Stimulated activated CD4-positive, alpha-beta T cell treated with anti-CD3 and anti-CD28 coated beads, Interleukin-4, amount 100 ng/mL, for 1 hour (primary cell): ENCODE data around the gene SRGAP1.
"Not testable (repeated sequence)": the region's sequence is repeated elsewhere in the genome, so short reads cannot be mapped to it uniquely, and the experiment has no call there.

Experiments used
- DNase-seq: peaks from one replicate; pipeline ENCODE4 v3.0.0-alpha.2; 2020

The SRGAP1 gene

DNA sequence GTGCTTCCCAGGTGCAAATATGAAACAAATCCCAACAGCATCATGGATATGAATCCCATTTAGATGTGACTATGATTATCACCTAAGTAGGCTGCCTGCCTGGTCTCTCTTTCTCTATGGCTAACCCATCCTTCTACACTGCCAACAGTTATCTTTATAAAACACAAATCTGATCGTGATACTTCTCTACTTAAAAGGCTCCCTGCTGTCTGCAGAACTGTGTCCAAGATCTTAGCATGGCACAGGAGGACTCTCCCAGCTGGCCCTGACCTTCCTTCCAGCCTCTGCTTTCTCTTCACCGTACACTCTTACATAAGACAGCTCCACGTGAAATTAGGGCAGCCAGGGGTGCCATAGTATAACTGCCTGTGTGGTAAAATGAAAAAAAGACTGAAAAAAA is 3.5 kb upstream of the SRGAP1 start:
- DNase-seq, result no peak

DNA sequence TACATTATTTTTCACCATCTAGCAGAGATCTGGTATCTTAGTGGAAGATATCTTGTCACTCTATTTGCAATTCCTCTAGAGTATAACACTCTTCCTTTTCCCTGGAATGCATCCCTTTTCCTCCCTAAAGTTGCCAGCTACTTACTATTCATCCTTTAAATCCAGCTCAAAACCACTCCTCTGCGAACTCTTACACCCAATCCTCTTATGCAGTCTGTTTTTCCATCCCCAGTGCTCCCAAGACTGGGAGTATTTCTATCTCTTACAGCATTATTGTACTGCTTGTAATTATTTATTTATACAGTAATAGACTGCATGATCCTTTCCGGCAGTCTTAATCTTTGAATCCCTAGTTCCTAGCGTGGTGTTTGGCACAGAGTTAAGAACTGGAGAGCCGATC is 2.9 kb upstream of the SRGAP1 start:
- no peak for DNase-seq

DNA sequence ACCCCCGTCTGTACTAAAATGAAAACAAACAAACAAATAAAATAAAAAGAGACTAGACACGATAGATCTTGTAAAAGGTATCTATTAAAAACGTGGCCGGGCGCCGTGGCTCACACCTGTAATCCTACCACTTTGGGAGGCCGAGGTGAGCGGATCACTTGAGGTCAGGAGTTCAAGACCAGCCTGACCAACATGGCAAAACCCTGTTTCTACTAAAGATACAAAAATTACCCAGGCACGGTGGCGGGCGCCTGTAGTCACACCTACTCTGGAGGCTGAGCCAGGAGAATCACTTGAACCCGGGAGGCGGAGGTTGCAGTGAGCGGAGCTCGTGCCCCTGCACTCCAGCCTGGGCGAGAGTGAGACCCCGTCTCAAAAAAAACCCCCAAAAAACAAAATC is 1.8 kb upstream of the SRGAP1 start:
- DNase-seq, result not testable (repeated sequence)

DNA sequence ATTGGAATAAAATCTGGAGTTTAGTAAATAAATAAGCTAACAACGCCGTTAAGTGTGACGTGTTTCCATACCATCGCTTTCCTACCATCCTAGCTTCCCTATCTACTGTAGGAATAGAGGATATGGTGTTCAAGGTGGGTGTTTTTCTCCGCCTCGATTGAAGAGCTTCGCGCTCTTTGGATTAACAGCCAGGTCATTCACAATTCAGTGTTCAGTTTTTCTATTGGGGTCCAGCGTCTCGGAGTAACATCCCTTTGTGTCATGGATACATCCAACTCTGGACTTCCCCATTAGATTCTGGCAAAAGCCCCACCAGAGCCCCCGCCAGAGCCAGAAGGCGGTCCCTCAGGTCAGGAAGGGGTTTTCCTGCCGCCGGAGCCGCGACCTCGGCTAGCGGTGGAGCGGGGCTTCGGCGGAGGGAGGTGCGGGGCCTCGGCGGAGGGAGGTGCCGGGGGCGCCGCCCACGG is 1.2 kb upstream of the SRGAP1 start:
- DNase-seq, result no peak

DNA sequence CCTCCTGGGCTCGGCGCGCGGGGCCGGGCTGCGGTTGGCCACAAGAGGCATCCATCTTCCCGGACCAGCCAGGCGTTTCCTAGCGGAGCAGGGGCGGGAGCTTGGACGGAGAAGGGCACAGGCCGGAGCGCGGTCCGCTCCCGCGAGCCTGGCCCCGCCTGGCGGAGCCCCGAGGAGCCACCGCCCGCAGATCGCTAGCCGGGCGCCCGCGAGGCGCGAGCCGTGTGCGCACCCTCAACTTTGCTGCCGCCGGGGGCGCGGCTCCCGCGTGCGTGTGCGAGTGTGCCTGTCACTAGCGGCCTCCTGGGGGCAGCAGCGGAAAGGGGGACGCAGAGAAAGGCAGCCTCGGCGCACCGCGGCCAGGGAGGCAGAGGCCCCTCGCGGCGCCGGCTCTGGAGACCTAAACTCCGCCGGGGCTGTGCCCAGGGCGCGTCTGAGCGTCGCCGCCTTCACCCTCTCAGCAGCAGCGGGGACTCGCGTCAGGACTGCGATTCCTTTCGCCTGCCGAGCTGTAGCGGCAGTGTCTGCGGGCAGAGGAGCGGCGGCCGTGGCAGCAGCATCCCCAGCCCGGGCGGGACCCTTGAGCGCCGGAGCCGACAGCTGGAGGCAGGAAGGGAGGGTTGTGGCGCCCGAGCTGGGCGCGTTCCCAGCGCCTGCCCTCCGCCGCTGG is 644 bp upstream of the SRGAP1 start:
- DNase-seq, result peak; percentile 81

DNA sequence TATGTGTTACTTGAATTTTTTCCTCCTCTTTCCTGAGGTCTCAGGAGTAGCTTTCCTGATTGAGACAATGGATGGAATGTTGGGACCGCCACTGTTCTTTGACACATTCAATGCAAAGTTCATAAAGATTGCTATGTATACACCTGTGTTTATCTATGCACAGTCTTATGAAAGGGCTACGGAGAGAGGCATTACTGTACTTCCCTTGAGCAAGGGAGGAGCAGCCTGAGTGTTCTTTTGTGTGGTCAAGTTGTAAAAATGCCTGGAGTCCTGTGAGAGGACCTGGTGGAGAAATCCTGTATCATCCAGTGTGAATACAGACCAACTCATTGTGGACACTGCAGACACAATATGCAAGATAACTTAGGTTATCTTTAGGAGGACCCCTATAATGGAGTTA is 1.2 kb downstream of the SRGAP1 start:
- DNase-seq, result no peak

DNA sequence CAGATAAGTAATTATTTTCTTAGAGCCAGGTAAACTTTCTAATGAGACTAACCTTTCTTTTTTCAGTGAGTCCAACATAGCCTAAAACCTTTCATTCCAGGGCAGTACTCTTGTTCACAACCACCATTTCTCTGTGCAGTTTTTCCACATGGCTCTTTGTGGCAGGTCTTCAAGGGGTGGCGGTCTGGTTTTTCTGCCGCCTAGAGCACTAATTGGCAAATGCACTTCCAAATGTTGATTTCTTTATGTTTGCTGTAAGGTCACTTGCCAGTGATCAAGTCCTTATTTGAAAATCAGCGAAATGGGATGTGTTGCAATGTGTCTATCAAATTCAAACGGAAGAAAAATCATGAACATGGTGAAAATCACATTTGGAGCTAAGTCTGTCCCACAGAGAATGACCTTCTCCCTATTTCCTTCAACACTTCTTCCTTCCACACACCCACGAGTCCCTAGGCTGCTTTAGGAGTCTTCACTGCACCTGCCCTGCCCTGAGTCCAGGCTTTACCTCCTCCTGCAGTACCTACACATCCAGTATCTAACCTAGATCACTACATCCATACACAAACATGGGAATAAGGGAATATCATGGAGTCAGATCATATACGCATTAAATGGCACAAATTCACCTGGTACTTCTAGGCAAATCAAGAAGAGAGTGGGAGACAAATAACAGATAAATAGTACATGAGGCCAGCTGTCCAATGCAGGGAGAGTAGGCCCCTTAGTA is 1.9 kb downstream of the SRGAP1 start:
- no peak for DNase-seq

DNA sequence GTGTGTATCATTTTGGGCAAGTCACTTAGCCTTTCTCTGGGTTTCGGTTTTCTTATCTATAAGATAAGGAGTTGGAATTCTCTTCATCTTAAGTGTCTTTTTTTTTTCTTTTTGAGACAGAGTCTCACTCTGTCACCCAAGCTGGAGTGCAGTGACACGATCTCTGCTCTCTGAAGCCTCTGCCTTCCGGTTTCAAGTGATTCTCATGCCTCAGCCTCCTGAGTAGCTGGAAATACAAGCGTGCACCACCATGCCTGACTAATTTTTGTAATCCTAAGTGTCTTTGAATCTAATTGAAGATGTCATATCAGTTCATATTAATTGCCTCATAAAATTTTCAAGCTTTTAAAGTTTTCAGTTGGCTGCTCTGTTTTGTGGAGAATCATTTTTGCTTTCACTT is 4.0 kb downstream of the SRGAP1 start:
- no peak for DNase-seq

DNA sequence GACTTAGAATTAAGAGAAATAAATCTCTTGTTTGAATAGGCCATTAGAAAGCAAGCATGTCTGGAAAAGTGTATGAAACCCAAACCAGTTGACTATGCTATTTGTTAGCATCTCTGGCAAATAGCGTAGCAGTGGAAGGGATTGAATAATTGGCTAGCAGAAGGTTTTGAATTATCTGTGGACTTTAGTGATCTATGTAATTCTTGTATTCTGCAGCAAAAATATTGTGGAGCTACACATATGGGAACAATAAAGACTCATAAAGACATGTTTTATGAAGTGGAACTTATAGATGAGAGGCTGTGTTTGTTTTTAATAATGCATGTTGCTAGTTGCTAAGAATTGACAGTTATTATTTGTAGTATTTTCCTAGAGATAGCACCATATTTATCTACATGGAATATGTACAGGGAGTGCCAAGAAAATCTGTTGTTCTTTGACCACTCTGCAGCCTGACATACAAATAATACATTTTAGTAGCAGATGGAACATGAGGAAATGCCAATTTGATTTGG is 4.7 kb downstream of the SRGAP1 start:
- no peak for DNase-seq

DNA sequence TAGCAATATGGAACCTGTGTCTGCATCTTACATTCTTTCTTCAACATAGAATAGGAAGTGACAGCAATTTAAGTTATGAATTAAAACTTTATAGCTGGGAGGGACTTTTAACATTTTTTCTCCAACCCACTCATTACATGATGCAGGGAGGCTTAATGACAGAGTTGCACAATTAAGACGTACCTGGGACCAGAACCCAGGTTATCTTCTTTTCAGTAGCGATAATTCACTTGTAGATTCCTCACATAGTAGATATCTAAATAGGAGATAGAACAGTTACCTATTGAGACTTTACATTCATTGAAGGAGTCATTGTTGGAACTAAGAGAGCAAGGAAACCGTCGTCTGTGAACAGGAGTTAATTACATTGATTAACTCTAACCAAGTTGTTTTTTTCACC is 5.1 kb downstream of the SRGAP1 start:
- DNase-seq, result no peak

DNA sequence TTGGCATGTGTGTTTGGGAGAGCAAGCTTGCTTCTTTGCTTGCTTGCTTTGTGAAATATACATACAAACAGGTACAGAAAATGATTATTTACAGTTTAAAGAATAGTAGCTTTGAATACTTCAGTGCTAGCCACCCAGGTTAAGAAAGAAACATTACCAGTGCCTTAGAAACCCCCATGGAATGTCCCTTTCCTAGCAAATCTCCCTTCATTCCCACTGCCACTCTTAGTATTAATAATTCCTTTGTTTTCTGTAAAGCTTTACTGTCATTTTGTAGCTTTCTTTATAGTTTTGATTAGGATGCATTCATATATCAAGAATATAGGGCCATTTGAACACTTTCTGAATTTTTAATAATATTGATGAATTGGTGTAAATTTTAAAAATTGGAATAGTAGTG is 9.5 kb downstream of the SRGAP1 start:
- no peak for DNase-seq

DNA sequence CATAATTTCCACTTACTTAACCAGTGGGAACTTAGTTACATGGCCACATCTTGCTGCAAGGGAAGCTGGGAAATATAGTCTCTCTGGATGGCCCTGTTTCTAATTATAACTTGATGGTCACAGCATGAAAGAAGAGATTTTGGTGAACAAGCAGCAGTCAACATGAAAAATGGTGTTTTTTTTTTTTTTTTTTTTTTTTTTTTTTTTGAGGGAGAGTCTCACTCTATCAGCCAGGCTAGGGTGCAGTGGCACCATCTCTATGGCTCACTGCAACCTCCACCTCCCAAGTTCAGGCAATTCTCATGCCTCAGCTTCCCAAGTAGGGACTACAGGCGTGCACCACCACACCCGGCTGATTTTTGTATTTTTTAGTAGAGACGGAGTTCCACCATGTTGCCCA is 10.8 kb downstream of the SRGAP1 start:
- DNase-seq, result no peak

DNA sequence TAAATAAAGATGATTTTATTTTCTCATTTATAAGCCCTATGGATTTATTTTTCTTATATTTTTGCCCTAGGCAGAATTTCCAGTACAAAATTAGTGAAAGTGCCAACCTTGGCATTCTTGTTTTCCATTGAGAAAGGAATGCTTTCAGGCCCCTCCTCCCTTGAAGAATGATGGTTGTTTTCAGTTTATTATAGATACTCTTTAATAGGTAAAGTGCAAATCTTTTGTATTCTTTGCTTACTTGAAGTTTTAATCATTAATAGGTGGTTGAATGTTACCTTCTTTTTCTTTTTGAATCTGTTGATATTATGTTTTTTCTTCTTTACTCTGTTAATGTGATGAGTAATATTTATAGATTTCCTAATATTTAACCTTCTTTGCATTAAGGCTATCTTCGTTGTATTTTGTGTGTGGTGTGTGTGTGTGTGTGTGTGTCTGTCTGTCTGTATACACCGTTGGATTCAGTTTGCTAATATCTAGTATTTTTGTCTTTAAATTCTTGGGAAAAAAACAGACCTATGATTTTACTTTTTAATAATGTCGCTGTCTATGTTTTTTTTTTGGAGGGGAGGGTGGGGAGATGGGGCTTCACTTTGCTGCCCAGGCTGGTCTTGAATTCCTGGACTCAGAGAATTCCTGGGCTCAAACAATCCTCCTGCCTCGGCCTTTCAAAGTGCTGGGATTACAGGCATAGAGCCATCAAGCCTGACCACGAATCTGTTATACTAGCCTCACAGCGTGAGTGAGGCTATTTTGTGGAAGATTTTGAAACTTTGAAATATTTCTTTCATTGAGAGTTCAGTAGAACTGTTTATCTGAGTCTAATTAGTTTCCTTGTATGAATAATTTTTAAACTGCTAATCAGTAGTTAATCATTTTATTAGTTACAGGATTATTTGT is 13.5 kb downstream of the SRGAP1 start:
- DNase-seq, result no peak

DNA sequence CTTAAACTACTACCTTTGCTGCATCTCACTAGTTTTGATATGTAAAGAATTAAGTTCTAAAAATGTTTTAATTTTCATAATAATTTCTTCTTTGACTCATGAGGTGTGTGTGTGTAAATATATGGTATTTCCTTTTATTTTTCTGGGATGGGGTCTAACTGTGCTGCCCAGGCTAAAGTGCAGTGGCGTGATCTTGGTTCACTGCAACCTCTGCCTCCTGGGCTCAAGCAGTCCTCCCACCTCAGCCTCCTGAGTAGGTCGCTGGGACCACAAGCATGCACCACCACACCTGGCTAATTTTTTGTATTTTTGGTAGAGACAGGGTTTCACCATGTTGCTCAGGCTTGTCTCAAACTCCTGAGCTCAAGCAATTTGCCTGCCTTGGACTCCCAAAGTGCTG is 15.4 kb downstream of the SRGAP1 start:
- not testable (repeated sequence) for DNase-seq

DNA sequence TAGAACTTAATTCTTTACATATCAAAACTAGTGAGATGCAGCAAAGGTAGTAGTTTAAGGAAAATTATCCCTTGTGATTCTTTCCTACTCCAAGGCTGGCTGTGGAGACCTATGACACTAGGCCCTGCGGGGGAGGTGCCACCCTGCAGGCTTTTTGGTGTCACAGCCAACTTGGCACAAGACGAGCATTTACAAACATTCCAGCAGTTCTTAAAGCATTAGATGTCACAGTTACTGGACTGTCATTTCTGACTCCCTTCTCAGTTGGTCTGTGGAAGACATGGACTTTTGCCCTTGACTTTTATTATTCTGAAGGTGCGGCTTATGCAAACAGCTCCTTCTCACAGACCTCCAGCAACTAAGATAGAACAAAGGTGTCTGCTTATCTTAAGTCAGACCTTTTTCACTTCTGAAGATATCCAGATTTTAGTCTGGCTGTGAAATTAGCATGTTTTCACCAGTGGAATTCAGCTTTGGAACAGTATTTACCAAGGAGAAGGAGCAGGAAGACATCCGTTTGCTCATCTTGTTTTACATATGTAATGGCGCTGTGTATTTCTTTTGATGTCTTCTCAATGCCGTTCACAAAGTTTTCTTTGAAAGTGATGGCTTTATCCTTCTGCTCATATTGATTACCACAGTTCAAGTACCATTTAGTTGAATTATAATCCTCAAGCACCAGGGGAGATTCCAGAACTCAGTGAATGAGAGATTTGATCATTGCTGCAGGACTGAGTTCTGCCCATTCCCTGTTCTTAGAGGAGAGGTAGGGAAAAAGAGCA is 17.9 kb downstream of the SRGAP1 start:
- DNase-seq, result no peak

DNA sequence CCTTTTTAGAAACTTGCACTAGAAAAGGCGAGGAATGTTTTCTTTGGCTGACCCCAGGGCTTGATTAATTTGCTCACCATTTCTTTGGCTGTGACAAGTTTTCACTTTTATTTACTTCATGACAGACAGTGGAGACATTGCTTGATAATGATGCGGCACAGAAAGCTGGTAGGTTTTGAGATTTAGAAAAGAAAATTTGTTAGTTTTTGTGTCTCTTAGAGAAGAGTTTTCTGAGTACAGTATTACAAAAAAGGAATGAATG is 18.4 kb downstream of the SRGAP1 start:
- no peak for DNase-seq

DNA sequence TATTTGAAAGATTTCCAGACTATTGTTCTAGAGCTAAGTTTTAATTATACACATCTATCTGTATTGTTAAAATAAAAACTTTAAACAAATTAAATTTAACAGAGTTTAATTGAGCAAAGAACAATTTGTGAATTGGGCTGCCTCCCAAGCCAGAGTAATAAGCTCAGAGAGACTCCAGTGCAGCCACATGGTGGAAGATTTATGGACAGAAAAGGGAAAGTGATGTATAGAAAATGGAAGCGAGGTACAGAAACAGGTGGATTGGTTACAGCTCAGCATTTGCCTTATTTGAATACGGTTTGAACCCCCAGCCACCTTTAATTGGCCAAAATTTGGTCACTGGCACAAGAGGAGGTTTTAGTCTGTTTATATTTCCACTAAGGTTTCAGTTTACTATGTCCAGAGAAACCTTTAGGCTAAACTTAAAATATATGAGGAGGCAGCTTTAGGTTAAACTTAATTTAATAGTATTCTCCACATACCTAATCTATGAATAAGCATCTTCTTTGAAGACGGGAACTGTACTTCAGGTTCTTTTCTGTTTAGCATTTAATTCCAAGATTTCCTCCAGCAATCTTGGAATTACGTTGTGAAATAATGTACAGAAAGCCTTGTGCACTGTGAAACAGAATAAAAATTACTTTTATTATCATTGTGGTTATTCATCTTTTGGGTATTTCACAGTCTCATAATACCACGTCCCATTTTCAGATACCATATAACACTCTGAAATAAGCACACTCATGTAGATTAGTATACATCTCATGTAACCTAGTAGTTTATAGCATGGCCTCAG is 19.4 kb downstream of the SRGAP1 start:
- DNase-seq, result no peak

DNA sequence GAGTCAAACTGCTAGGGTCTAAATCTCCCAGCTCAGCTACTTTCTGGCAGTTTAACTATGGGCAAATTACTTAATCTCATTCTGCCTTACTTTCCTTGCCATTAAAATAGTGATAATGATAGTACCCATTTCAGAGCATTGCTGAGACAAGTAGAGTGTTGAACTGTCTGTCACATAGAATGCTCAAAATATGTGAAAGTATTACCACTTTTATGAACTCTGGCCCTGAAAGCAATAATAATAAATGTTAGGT is 19.9 kb downstream of the SRGAP1 start:
- no peak for DNase-seq

DNA sequence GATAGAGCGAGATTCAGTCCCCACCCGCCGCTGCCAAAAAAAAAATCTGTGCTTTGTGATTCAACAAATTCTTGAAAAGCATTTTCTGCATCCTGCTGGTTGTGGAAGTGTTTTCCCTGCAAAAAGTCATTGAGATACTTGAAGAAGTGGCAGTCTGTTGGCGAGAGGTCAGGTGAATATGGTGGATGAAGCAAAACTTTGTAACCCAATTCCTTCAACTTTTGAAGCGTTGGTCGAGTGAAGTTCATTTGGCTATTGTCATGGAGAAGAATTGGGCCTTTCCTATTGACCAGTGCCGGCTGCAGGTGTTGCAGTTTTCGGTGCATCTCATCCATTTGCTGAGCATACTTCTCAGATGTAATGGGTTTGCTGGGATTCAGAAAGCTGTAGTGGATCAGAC is 20.9 kb downstream of the SRGAP1 start:
- no peak for DNase-seq

DNA sequence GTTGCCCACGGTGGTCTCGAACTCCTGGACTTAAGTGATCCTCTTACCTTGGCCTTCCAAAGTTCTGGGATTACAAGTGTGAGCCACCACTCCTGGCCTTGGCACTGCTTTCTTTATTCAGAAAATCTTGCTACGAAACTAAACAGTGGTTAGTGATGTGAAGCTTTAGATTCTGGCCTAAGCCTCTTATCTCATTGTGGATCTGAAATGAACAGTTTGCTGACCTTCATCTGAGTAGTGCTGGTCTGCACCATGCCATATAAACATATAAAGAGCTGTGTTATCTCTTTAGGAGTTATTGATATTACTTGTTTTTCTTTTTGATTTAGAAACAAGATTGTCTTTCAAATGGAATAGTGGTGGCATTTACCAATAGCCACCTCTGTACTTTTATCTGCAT is 22.6 kb downstream of the SRGAP1 start:
- no peak for DNase-seq

DNA sequence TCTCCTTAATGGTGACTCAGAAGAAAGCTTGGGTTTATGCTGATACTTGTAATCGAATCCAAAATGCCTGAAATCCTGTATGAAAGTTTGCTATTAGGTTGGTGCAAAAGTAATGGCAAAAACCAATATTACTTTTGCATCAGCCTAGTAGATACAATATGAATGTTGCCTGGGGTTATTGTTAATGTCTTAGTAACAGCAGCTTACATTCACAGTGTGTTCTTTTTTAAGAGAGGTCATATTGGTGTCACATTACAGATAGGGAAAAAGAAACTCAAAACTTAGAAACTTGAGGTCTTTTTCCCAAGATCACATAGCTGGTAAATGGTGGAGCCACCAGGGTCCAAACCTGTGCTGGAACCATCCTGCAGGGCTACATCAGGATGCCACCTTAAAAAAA is 25.2 kb downstream of the SRGAP1 start:
- no peak for DNase-seq

DNA sequence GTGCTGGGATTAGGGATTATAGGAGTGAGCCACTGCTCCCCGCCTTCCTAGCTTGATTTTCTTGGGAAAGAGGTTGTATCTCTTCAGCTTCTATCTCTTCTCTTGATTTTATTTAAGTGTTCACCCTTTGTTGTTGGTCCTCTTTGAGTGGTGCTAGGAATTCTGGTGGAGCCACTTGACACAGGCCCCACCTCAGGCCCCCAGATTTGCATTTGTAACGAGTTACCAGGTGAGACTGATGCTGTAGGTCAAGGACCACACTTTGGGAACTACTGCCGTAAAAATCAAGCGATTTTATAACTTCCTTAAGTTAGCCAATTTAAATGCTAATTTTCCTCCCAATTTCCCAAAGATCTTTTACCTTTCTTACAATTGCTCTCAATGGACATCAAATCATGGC is 26.3 kb downstream of the SRGAP1 start:
- no peak for DNase-seq
